K562 (cell line): ENCODE measurements around the gene ZNF426. TPM values are rescaled to one million over a fixed set of nuclear protein-coding genes. Genes with fewer than 3 reads are reported as not detected.
"Not testable (repeated sequence)": the region's sequence is repeated elsewhere in the genome, so short reads cannot be mapped to it uniquely, and the experiment has no call there.

Experiments
- ATAC-seq: fragments of 200-7000 bp; cut with Tn5 transposase; 3 replicates; pipeline ENCODE4 v1.9.1; 2020; ENCODE audit warnings: moderate library complexity
- BruUV-seq: library from RNA; stranded (reverse); fragments of 400-500 nt; replicated peaks from 2 replicates; lab custom pipeline; 2021; lab: Mats Ljungman, UMichigan
- CTCF ChIA-PET: fragments of 300-600 bp; formaldehyde crosslinking; extraction: SDS; loops from one replicate; lab custom pipeline; 2021; ENCODE audit warnings: low intra/inter-chr PET ratio; lab: Yijun Ruan, JAX
- POLR2A ChIA-PET: fragments of 300-600, 350-650 bp; sonication (Branson Sonifier 250); formaldehyde crosslinking; extraction: SDS; loops from one replicate; lab custom pipeline; 2021; ENCODE audit warnings: antibody characterized with exemption, inconsistent platforms; lab: Yijun Ruan, JAX
- DNase-seq, 4 experiments: peaks; one replicate each; pipeline versions ENCODE4 v3.0.0 to v3.0.0-alpha.2; 2011 to 2018; ENCODE audit warnings: low spot score in 3 of 4, mixed read lengths in 3 of 4; ENCODE audit errors: extremely low read depth in 1 of 4
- FAIRE-seq: peaks from 2 replicates; lab custom pipeline; 2011; peaks lifted over from hg19 to GRCh38; lab: Jason Lieb, UNC
- H2AFZ ChIP-seq: 2 replicates; pipeline ENCODE4 v1.6.0; 2011; ENCODE audit warnings: low read depth, low read length, control low read depth, inconsistent platforms
- H3K27ac ChIP-seq: fragments of 200-600 bp; 3 replicates; pipeline ENCODE4 v1.8.0; 2011; ENCODE audit warnings: low read depth, mild to moderate bottlenecking, control low read depth, inconsistent platforms, low read length, moderate library complexity, mixed read lengths; ENCODE audit errors: extremely low read depth
- H3K27me3 ChIP-seq, 2 experiments: fragments of 300-600 bp in 1 of 2; 2 replicates in 1 of 2; 3 replicates in 1 of 2; pipeline versions ENCODE4 v1.6.0 to v1.8.0; 2011; ENCODE audit warnings: inconsistent platforms in 2 of 2, low read length in 2 of 2, mild to moderate bottlenecking in 1 of 2, mixed read lengths in 1 of 2, moderate library complexity in 1 of 2; ENCODE audit not compliant: control insufficient read depth in 2 of 2, insufficient read depth in 2 of 2
- H3K36me3 ChIP-seq: fragments of 300-600 bp; 3 replicates; pipeline ENCODE4 v1.8.0; 2011; ENCODE audit warnings: mild to moderate bottlenecking, low read length, inconsistent platforms; ENCODE audit not compliant: control insufficient read depth, insufficient read depth
- H3K4me1 ChIP-seq, 2 experiments: fragments of 200-600 bp in 1 of 2; replicated peaks in 1 of 2; 2 replicates in 1 of 2; 3 replicates in 1 of 2; pipeline versions ENCODE4 v1.5.1 to v1.8.0; 2011; ENCODE audit warnings: inconsistent platforms in 2 of 2, low read length in 2 of 2, mild to moderate bottlenecking in 1 of 2, mixed read lengths in 1 of 2, moderate library complexity in 1 of 2; ENCODE audit not compliant: control insufficient read depth in 2 of 2, insufficient read depth in 2 of 2
- H3K4me2 ChIP-seq: 2 replicates; pipeline ENCODE4 v1.6.1; 2011; ENCODE audit warnings: low read length, control low read depth, inconsistent platforms, mixed read lengths; ENCODE audit not compliant: insufficient read depth
- H3K4me3 ChIP-seq: fragments of 200-600 bp; sonication (generic), shearing (Covaris generic); 2 replicates; pipeline ENCODE4 v1.5.1; 2016; ENCODE audit warnings: control low read depth, inconsistent platforms
- H3K79me2 ChIP-seq: fragments of 200-600 bp; 3 replicates; pipeline ENCODE4 v1.8.0; 2011; ENCODE audit warnings: low read length, inconsistent platforms; ENCODE audit not compliant: control insufficient read depth, insufficient read depth
- H3K9ac ChIP-seq, 2 experiments: 2 replicates each; pipeline versions ENCODE4 v1.6.0 to v1.6.1; 2011; ENCODE audit warnings: low read depth in 2 of 2, low read length in 2 of 2, control low read depth in 1 of 2, inconsistent platforms in 1 of 2, mild to moderate bottlenecking in 1 of 2, mixed read lengths in 1 of 2; ENCODE audit not compliant: insufficient read depth in 1 of 2
- H3K9me1 ChIP-seq: one replicate; pipeline ENCODE4 v1.6.0; 2011; ENCODE audit warnings: inconsistent platforms, mild to moderate bottlenecking, low read length, moderate library complexity; ENCODE audit not compliant: control insufficient read depth, insufficient read depth
- H3K9me3 ChIP-seq: replicated peaks from 2 replicates; pipeline ENCODE4 v1.5.1; 2011; ENCODE audit warnings: low read depth, low read length, inconsistent platforms; ENCODE audit not compliant: control insufficient read depth, insufficient read depth
- H4K20me1 ChIP-seq: replicated peaks from 2 replicates; pipeline ENCODE4 v1.6.1; 2011; ENCODE audit warnings: low read length, inconsistent platforms, mixed read lengths; ENCODE audit not compliant: control insufficient read depth, insufficient read depth
- ADNP ChIP-seq: fragments of 200-800 bp; sonication (Bioruptor generic); IDR thresholded peaks from 2 replicates; pipeline ENCODE4 v1.6.1; 2016; ENCODE audit warnings: missing genetic modification characterization, missing compliant biosample characterization
- NBN ChIP-seq: fragments of 450-650 bp; IDR thresholded peaks from 2 replicates; pipeline ENCODE4 v1.6.1; 2016; ENCODE audit warnings: low read depth, mild to moderate bottlenecking
- STAG1 ChIP-seq: sonication (generic); formaldehyde crosslinking; IDR thresholded peaks from 2 replicates; pipeline ENCODE4 v1.5.0; 2020; ENCODE audit warnings: missing genetic modification reagents, borderline replicate concordance
- WGBS: fragments of 100-300 bp; shearing (Covaris generic); methylation state at CpG from one replicate; pipeline ENCODE4 v1.1.6; 2016; ENCODE audit warnings: low coverage, mixed read lengths; ENCODE audit not compliant: insufficient coverage; ENCODE audit errors: missing lambda C conversion rate; 5-methylcytosine and 5-hydroxymethylcytosine counted together
- in situ Hi-C: fragments of 300-500 bp; cut with MboI; formaldehyde crosslinking; loops from 4 replicates; pipeline ENCODE4 v1.15.0; 2018; ENCODE audit warnings: inconsistent platforms, mixed read lengths
- intact Hi-C: fragments of 100-400 bp; cut with micrococcal nuclease; formaldehyde crosslinking; loops from 2 replicates; pipeline ENCODE4 v1.14.2; 2022
- polyA plus RNA-seq, 8 experiments: library from polyadenylated mRNA; depleted of rRNA in 4 of 8; stranded (reverse) in 5 of 8; unstranded in 3 of 8; fragments of >200 nt; fragmentation: Nextera tagmentation in 2 of 8; fragmentation: Illumina TruSeq in 1 of 8; extraction: Ambion mirVana in 2 of 8; extraction: Trizol in 1 of 8; gene quantifications; 2 replicates each; pipeline versions ENCODE4 v1.2.1 to v1.2.3, GENCODE V29; 2011 to 2014; ENCODE audit warnings: inconsistent platforms in 1 of 8, missing spikeins in 1 of 8
- total RNA-seq, 7 experiments: library from RNA; depleted of rRNA in 6 of 7; stranded (reverse); fragments of >200 nt in 6 of 7; fragmentation: Illumina TruSeq in 2 of 7; extraction: Trizol in 2 of 7; gene quantifications; 2 replicates each; pipeline versions ENCODE4 v1.2.1 to v1.2.3, GENCODE V29; 2011 to 2021; ENCODE audit warnings: low replicate concordance in 1 of 7

ZNF426 gene
- total and polyA plus RNA-seq, 9 of the 15 experiments (the other 6 are each of a cell fraction or from before 2014, with no cell fraction given) = 3.2 to 14.3 (median 6.9) TPM

- Histone ChIP-seq H3K9ac (no peak overlapping the region), H3K36me3 (no peaks in the 10 kb centered on the region), H3K4me3 (no peak overlapping the region), H2AFZ (no peak overlapping the region), H3K4me1 (no peaks in the 10 kb centered on the region; a peak in 1 of 5 replicates), H3K4me2 (no peak overlapping the region), H3K79me2 (no peaks in the 10 kb centered on the region), H3K27me3 (no peaks in the 10 kb centered on the region; a peak in 1 of 5 replicates), H3K9me1 (no peaks in the 10 kb centered on the region), H3K27ac (no peak overlapping the region), H4K20me1 (no peaks in the 10 kb centered on the region), H3K9me3 (peaks cover 4% of the 10 kb centered on the region; the same call in 1 of the 2 replicates)
- ChIA-PET CTCF (no interaction called here), POLR2A (no interaction called here)
- FAIRE-seq = no peak
- in situ Hi-C loops = no loop called here
- no TSS peak for BruUV-seq
- no peak for ATAC-seq
- TF ChIP-seq ADNP = no peak
- TF ChIP-seq STAG1 = no peak
- no peak for TF ChIP-seq NBN
- WGBS = 6% methylated on average over 10 of the region's 11 CpGs
- intact Hi-C loops = no loop called here
- no peak for DNase-seq
These were observed 9.4 kb upstream of the ZNF426 start for GRCh38 chr19:9547870-9548269.

GRCh38 chr19:9541281-9541680 lies 2.8 kb upstream of the ZNF426 start:
- H3K27me3 ChIP-seq, ATAC-seq, H2AFZ ChIP-seq, FAIRE-seq, CTCF ChIA-PET, H3K4me1 ChIP-seq, intact Hi-C loops, H4K20me1 ChIP-seq, DNase-seq, H3K9ac ChIP-seq, H3K36me3 ChIP-seq, BruUV-seq, in situ Hi-C loops, H3K27ac ChIP-seq, H3K9me1 ChIP-seq, H3K4me2 ChIP-seq, H3K4me3 ChIP-seq: not testable (repeated sequence)
- H3K9me3 ChIP-seq = peaks cover 12% of the 10 kb centered on the region
- H3K79me2 ChIP-seq = peaks cover 15% of the 10 kb centered on the region
- POLR2A ChIA-PET = interaction anchor here (0.6 to 1.0 kb wide), 3 partner anchors 8 to 267 kb away, joined by 3 read pairs; no protein-coding TSS in a partner anchor
- 10% methylated on average over 9 of the region's 12 CpGs for WGBS

GRCh38 chr19:9539921-9540320 lies 1.5 kb upstream of the ZNF426 start:
- H2AFZ ChIP-seq, H3K4me2 ChIP-seq, CTCF ChIA-PET, H3K4me3 ChIP-seq, H3K9me1 ChIP-seq, H3K27me3 ChIP-seq, FAIRE-seq, POLR2A ChIA-PET, H4K20me1 ChIP-seq, BruUV-seq, H3K4me1 ChIP-seq, H3K27ac ChIP-seq, DNase-seq, ATAC-seq, H3K9ac ChIP-seq, in situ Hi-C loops, intact Hi-C loops: not testable (repeated sequence)
- Histone ChIP-seq H3K36me3 (peaks cover 18% of the 10 kb centered on the region), H3K9me3 (peaks cover 14% of the 10 kb centered on the region), H3K79me2 (peaks cover 15% of the 10 kb centered on the region)
- 44% methylated on average over 1 of the region's 1 CpG for WGBS
